H9 (cell line): Measurements from ENCODE around the gene SPINK6. TPM values are rescaled to one million over a fixed set of nuclear protein-coding genes. Genes with fewer than 3 reads are reported as not detected.

Experiments
- DNase-seq: peaks from one replicate; pipeline ENCODE4 v3.0.0-alpha.2; 2017
- H2AFZ ChIP-seq: one replicate; pipeline ENCODE4 v1.6.1; 2013; ENCODE audit warnings: mild to moderate bottlenecking, low read length, control low read depth, moderate library complexity
- H2AK5ac ChIP-seq: 2 replicates; pipeline ENCODE4 v1.6.1; 2013; ENCODE audit warnings: low read length, control low read depth, mixed read lengths; ENCODE audit not compliant: insufficient read length
- H2BK120ac ChIP-seq: one replicate; pipeline ENCODE4 v1.6.1; 2013; ENCODE audit warnings: low read depth, mild to moderate bottlenecking, low read length, control low read depth, inconsistent platforms; ENCODE audit not compliant: poor library complexity, severe bottlenecking
- H2BK12ac ChIP-seq: 2 replicates; pipeline ENCODE4 v1.6.1; 2013; ENCODE audit warnings: low read length, control low read depth, mixed read lengths, low read depth; ENCODE audit not compliant: insufficient read length
- H2BK15ac ChIP-seq: 2 replicates; pipeline ENCODE4 v1.6.1; 2013; ENCODE audit warnings: low read depth, low read length, control low read depth
- H2BK20ac ChIP-seq: one replicate; pipeline ENCODE4 v1.6.1; 2013; ENCODE audit warnings: low read depth, mild to moderate bottlenecking, low read length, control low read depth, inconsistent platforms; ENCODE audit not compliant: poor library complexity, severe bottlenecking
- H2BK5ac ChIP-seq: 2 replicates; pipeline ENCODE4 v1.6.1; 2013; ENCODE audit warnings: low read length, control low read depth, mixed read lengths; ENCODE audit not compliant: insufficient read length
- H3K14ac ChIP-seq: 2 replicates; pipeline ENCODE4 v1.6.1; 2013; ENCODE audit warnings: low read length, control low read depth; ENCODE audit not compliant: insufficient read depth
- H3K18ac ChIP-seq: 2 replicates; pipeline ENCODE4 v1.6.1; 2013; ENCODE audit warnings: low read depth, mild to moderate bottlenecking, mixed read lengths, low read length, control low read depth; ENCODE audit not compliant: insufficient read length
- H3K23ac ChIP-seq: 2 replicates; pipeline ENCODE4 v1.6.1; 2013; ENCODE audit warnings: low read length, control low read depth, mixed read lengths, low read depth; ENCODE audit not compliant: insufficient read length
- H3K23me2 ChIP-seq: 2 replicates; pipeline ENCODE4 v1.6.1; 2013; ENCODE audit warnings: low read depth, mild to moderate bottlenecking, mixed read lengths, low read length, control low read depth; ENCODE audit not compliant: insufficient read length, poor library complexity, severe bottlenecking
- H3K27ac ChIP-seq: 2 replicates; pipeline ENCODE4 v1.5.1; 2013; ENCODE audit warnings: low read length, control low read depth, mixed read lengths, low read depth; ENCODE audit not compliant: insufficient read length
- H3K27me3 ChIP-seq: 2 replicates; pipeline ENCODE4 v1.6.1; 2013; ENCODE audit warnings: low read length, control low read depth, inconsistent platforms; ENCODE audit not compliant: insufficient read depth
- H3K4ac ChIP-seq: 2 replicates; pipeline ENCODE4 v1.6.1; 2013; ENCODE audit warnings: low read depth, mild to moderate bottlenecking, control low read depth, inconsistent platforms, low read length, moderate library complexity
- H3K4me1 ChIP-seq: 2 replicates; pipeline ENCODE4 v1.6.1; 2013; ENCODE audit warnings: low read length, control low read depth, inconsistent platforms; ENCODE audit not compliant: insufficient read depth
- H3K4me2 ChIP-seq: 2 replicates; pipeline ENCODE4 v1.6.1; 2013; ENCODE audit warnings: low read length, control low read depth, mixed read lengths; ENCODE audit not compliant: insufficient read length, insufficient read depth
- H3K56ac ChIP-seq: 2 replicates; pipeline ENCODE4 v1.6.1; 2013; ENCODE audit warnings: low read depth, mild to moderate bottlenecking, mixed read lengths, low read length, control low read depth; ENCODE audit not compliant: insufficient read length
- H3K79me1 ChIP-seq: 2 replicates; pipeline ENCODE4 v1.6.1; 2013; ENCODE audit warnings: low read depth, mild to moderate bottlenecking, moderate library complexity, low read length, control low read depth, inconsistent platforms; ENCODE audit not compliant: insufficient read depth, poor library complexity, severe bottlenecking
- H3K79me2 ChIP-seq: 2 replicates; pipeline ENCODE4 v1.6.1; 2013; ENCODE audit warnings: low read length, control low read depth, inconsistent platforms; ENCODE audit not compliant: insufficient read depth
- H3K9ac ChIP-seq: 2 replicates; pipeline ENCODE4 v1.6.1; 2013; ENCODE audit warnings: low read length, control low read depth, mixed read lengths; ENCODE audit not compliant: insufficient read length; ENCODE audit errors: extremely low read depth
- H3K9me3 ChIP-seq: one replicate; pipeline ENCODE4 v1.6.1; 2013; ENCODE audit warnings: low read depth, low read length, inconsistent platforms; ENCODE audit not compliant: control insufficient read depth
- H3T11ph ChIP-seq: one replicate; pipeline ENCODE4 v1.6.1; 2013; ENCODE audit warnings: mild to moderate bottlenecking, low read length, control low read depth, inconsistent platforms
- H4K20me1 ChIP-seq: one replicate; pipeline ENCODE4 v1.6.1; 2013; ENCODE audit not compliant: control insufficient read depth, insufficient read length, insufficient read depth
- H4K5ac ChIP-seq: 2 replicates; pipeline ENCODE4 v1.6.1; 2013; ENCODE audit warnings: low read depth, mild to moderate bottlenecking, mixed read lengths, low read length, control low read depth; ENCODE audit not compliant: insufficient read length
- H4K8ac ChIP-seq: replicated peaks from 2 replicates; pipeline ENCODE4 v1.6.1; 2013; ENCODE audit warnings: low read length, control low read depth, mixed read lengths, low read depth; ENCODE audit not compliant: insufficient read length
- H4K91ac ChIP-seq: 2 replicates; pipeline ENCODE4 v1.6.1; 2013; ENCODE audit warnings: low read depth, mild to moderate bottlenecking, moderate library complexity, mixed read lengths, low read length, control low read depth; ENCODE audit not compliant: insufficient read length
- H3K27ac Mint-ChIP-seq, 3 experiments: 2 replicates in 2 of 3; 3 replicates in 1 of 3; pipeline ENCODE4 v1.8.0; 2020 to 2021; ENCODE audit warnings: mixed read lengths in 3 of 3, mild to moderate bottlenecking in 1 of 3, moderate library complexity in 1 of 3
- H3K27me3 Mint-ChIP-seq: 2 replicates; pipeline ENCODE4 v1.8.0; 2021; ENCODE audit warnings: low read depth, mild to moderate bottlenecking, moderate library complexity, mixed read lengths
- H3K36me3 Mint-ChIP-seq, 3 experiments: 2 replicates in 2 of 3; 3 replicates in 1 of 3; pipeline ENCODE4 v1.8.0; 2020 to 2021; ENCODE audit warnings: low read depth in 3 of 3, mixed read lengths in 3 of 3; ENCODE audit not compliant: insufficient read depth in 1 of 3
- H3K4me1 Mint-ChIP-seq, 2 experiments: 2 replicates each; pipeline ENCODE4 v1.8.0; 2020; ENCODE audit warnings: mixed read lengths in 2 of 2
- H3K4me3 Mint-ChIP-seq, 2 experiments: 2 replicates in 1 of 2; 3 replicates in 1 of 2; pipeline ENCODE4 v1.8.0; 2020 to 2021; ENCODE audit warnings: mild to moderate bottlenecking in 2 of 2, mixed read lengths in 2 of 2, moderate library complexity in 1 of 2
- H3K9me3 Mint-ChIP-seq, 2 experiments: 2 replicates in 1 of 2; 3 replicates in 1 of 2; pipeline ENCODE4 v1.8.0; 2020; ENCODE audit warnings: mild to moderate bottlenecking in 2 of 2, mixed read lengths in 2 of 2, moderate library complexity in 1 of 2
- WGBS: extraction: QIAGEN DNeasy Blood & Tissue Kit; methylation state at CpG from one replicate; pipeline ENCODE4 v1.1.7; 2013; ENCODE audit warnings: missing lambda C conversion rate, low lambda C conversion rate, mixed read lengths; ENCODE audit not compliant: insufficient read length; ENCODE audit errors: extremely low coverage; 5-methylcytosine and 5-hydroxymethylcytosine counted together
- total RNA-seq: library from RNA; stranded (reverse); gene quantifications from 2 replicates; pipeline ENCODE4 v1.2.1, GENCODE V29; 2021
- TF ChIP-seq, protein P1 (sequence below): fragments of 200-600 bp; sonication (generic); conservative IDR thresholded peaks from 3 replicates; pipeline ENCODE4 v1.8.0; 2021; ENCODE audit warnings: antibody characterized with exemption, mild to moderate bottlenecking

The SPINK6 gene
- total RNA-seq, 1 experiment from 2014 or later: not detected

DNA sequence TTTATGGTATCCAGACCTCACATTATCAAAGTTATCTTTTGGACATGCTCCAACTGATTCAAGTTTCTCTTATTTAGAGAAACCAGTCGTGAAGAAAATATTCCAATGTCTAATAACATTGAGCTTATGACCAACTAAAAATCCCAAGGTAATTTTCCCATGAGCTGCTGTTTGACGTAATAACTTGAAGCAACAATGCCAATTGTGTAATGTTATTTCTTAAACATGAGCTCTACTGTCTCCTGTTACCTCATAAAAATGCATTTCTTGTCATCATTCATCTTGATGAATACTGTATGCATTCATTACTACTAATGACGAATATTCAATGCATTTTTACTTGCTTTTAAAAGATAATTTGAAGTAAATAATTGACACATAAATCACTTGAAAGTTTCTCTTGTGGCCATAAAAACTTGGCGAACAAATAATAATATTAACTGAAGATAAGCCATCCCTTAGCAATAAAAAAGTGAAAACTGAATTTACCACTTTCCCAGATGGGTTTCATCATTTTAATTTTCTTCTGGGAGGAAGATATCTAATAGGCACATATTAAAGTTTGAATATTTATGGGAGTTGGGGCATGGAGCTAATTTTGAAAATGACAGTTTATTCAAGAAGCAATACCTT, 35.1 kb downstream of the SPINK6 start:
- no peak overlapping the region for H4K91ac ChIP-seq
- H3T11ph ChIP-seq: no peak overlapping the region
- H3K23me2 ChIP-seq: no peaks in the 10 kb centered on the region
- H3K23ac ChIP-seq: no peak overlapping the region
- H3K9me3 Mint-ChIP-seq: no peaks in the 10 kb centered on the region
- H2BK20ac ChIP-seq: no peak overlapping the region
- no peak overlapping the region for H3K56ac ChIP-seq
- H3K9me3 ChIP-seq: no peaks in the 10 kb centered on the region
- H3K79me2 ChIP-seq: no peaks in the 10 kb centered on the region
- no peak overlapping the region for H4K8ac ChIP-seq
- no peak for DNase-seq
- no peak overlapping the region for H3K27ac ChIP-seq
- no peak overlapping the region for H2AFZ ChIP-seq
- no peaks in the 10 kb centered on the region for H3K36me3 Mint-ChIP-seq
- H3K27me3 Mint-ChIP-seq: peaks cover 9% of the 10 kb centered on the region
- H3K4me1 ChIP-seq: no peaks in the 10 kb centered on the region
- no peak overlapping the region for H2AK5ac ChIP-seq
- no peaks in the 10 kb centered on the region for H3K27me3 ChIP-seq
- no peak overlapping the region for H4K5ac ChIP-seq
- H3K27ac Mint-ChIP-seq: no peak overlapping the region
- H4K20me1 ChIP-seq: no peaks in the 10 kb centered on the region
- H2BK15ac ChIP-seq: no peak overlapping the region
- no peak overlapping the region for H3K4me2 ChIP-seq
- TF ChIP-seq, protein P1, sequence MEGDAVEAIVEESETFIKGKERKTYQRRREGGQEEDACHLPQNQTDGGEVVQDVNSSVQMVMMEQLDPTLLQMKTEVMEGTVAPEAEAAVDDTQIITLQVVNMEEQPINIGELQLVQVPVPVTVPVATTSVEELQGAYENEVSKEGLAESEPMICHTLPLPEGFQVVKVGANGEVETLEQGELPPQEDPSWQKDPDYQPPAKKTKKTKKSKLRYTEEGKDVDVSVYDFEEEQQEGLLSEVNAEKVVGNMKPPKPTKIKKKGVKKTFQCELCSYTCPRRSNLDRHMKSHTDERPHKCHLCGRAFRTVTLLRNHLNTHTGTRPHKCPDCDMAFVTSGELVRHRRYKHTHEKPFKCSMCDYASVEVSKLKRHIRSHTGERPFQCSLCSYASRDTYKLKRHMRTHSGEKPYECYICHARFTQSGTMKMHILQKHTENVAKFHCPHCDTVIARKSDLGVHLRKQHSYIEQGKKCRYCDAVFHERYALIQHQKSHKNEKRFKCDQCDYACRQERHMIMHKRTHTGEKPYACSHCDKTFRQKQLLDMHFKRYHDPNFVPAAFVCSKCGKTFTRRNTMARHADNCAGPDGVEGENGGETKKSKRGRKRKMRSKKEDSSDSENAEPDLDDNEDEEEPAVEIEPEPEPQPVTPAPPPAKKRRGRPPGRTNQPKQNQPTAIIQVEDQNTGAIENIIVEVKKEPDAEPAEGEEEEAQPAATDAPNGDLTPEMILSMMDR: no peak
- no peak overlapping the region for H3K4me3 Mint-ChIP-seq
- no peak overlapping the region for H3K4ac ChIP-seq
- no peaks in the 10 kb centered on the region for H3K79me1 ChIP-seq
- H2BK12ac ChIP-seq: no peak overlapping the region
- H3K4me1 Mint-ChIP-seq: no peaks in the 10 kb centered on the region
- no CpG with 5 or more reads among the region's 4 CpGs for WGBS
- no peak overlapping the region for H2BK5ac ChIP-seq
- no peak overlapping the region for H3K14ac ChIP-seq
- no peak overlapping the region for H2BK120ac ChIP-seq
- H3K18ac ChIP-seq: no peak overlapping the region
- H3K9ac ChIP-seq: no peak overlapping the region
